ENCODE data around the gene CFAP73.
A peak's percentile ranks its signal among the peaks of the same experiment; 100 is the strongest.

Gene CFAP73

GRCh38 chr12:113149361-113150150 lies at the start of gene CFAP73:
CFAP73 (plus strand) TSS chr12:113149724; CDS start chr12:113149858, 134 bp downstream.
- in situ Hi-C loops (cut with HindIII; ENCODE audit: low pct_ligation_motif_present, low pct_unique_long_range_greater_than_20kb, low sequenced_read_pairs), result loop anchor here (25.0 kb wide), 1 partner anchor 87 kb away; the partner anchor contains the start of gene DTX1
- DNase-seq, result peak; percentile 99

DNA sequence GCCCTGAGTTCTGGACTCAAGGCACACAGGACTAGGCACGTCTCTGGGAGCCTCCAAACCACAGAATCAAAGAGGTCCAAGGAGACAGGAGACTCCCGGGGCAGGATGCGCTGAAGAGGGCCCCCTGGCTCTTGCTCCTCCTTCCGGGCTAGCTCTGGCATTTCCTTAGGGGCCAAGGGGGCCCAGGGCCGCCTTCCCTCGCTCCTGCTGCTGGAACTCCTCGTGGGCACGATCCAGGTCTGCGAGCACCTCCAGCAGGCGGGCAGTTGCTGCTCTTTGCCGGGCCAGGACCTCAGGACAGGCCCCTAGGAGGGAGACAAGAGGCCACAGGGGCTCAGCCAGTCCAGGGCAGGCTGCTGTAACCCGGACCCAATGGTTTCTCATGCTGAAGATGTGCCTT lies 49.8 kb upstream of the CFAP73 start:
- no peak for DNase-seq
- in situ Hi-C loops (cut with HindIII; ENCODE audit: low pct_ligation_motif_present, low pct_unique_long_range_greater_than_20kb, low sequenced_read_pairs), result no loop called here

DNA sequence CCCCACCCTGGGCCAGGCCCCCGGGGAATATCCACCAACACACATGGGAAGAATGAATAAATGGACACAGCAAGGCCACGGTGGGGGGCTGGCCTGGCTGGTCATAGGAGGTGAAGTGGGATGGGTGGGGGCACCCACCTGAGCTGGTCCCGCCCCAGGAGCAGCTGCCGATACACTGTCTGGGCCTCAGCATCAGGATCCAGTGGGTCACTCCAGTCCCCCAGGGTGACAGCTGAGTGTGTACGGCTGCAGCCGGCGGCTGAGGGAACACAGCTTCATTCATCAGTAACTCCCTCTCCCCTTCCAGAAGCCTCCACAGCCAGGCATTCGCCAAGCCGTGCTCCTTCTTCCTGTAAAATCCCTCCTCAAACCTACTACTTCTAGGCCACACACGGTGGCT lies 47.8 kb upstream of the CFAP73 start:
- in situ Hi-C loops (cut with HindIII; ENCODE audit: low pct_ligation_motif_present, low pct_unique_long_range_greater_than_20kb, low sequenced_read_pairs), result no loop called here
- DNase-seq, result no peak

- DNase-seq, result no peak
- in situ Hi-C loops (cut with HindIII; ENCODE audit: low pct_ligation_motif_present, low pct_unique_long_range_greater_than_20kb, low sequenced_read_pairs), result no loop called here
Measured at GRCh38 chr12:113102811-113103210, 46.7 kb upstream of the CFAP73 start.

- in situ Hi-C loops (cut with HindIII; ENCODE audit: low pct_ligation_motif_present, low pct_unique_long_range_greater_than_20kb, low sequenced_read_pairs), result no loop called here
- no peak for DNase-seq
Measured at GRCh38 chr12:113103756-113104450, 45.6 kb upstream of the CFAP73 start.

DNA sequence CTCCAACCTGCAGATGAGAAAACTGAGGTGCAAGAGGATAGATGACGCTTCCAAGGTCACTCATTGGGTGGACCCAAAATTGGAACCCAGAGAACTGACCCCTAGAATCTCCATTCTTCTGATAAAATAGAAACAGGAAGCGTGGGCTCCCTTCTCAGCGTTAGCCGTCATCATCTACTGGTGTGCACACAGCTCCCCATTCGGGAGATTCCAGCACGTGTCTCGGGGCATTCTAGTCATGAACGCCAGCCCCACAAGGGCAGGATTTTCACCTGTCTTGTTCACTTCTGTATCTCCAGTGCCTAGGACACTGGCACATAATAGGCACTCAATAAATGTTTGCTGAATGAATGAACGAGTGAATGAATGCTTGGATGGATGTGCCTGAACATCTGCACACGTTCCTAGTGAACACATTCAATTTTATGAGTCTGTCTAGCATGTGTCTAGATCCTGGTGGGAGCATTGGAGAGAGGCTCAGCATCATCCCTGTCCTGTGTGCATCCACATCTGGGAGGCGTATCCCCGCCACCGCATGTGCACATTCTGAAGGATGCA lies 44.5 kb upstream of the CFAP73 start:
- DNase-seq, result no peak
- in situ Hi-C loops (cut with HindIII; ENCODE audit: low pct_ligation_motif_present, low pct_unique_long_range_greater_than_20kb, low sequenced_read_pairs), result no loop called here

DNA sequence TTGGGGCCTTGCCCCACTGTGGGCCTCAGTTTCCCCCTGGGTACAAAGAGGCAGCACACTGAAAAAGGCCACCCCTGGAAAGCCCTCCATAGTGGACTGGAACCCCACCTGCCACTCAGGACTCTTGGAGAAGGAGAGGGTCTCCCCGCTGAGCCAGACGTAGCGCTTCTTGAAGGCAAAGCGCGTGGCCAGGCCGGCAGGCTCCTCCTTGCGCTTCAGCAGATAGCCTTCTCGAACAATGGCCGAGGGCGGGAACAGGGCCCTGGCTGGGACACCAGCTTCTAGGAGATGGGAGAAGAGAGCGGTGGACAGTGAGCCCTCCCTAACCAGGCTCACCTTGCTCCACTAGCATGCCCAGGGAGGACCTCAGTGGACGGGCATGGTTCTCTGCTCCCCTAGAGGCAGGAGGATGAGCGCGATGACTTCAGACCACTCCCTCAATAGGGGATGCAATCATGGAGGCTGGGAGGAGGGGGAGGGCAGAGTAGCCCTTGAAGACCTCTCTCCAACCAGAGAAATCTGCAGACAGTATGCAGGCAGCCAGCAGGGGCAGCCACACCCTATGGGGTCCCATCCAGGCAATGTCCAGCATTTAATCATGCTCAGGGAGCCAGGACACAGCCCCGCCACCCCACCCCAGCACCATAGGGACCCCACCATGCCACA lies 43.8 kb upstream of the CFAP73 start:
- no peak for DNase-seq
- in situ Hi-C loops (cut with HindIII; ENCODE audit: low pct_ligation_motif_present, low pct_unique_long_range_greater_than_20kb, low sequenced_read_pairs), result no loop called here

DNA sequence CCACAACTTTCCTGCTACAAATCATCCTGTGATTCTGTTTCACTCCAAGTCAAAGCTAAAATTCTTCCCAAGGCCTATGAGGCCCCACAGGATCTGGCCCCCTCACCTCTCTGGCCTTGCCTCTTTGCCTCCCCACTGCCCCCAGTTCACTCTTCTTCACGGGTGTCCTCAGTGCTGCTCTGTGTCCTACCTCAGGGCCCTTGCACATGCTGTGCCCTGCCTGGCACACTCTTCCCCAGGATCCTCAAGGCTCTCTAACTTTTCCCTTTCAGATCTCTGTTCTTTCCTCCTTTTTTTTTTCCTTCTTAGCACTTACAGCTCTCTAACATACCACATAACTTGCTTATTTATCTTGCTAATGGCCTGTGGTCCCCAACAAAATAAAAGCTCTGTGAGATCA lies 43.2 kb upstream of the CFAP73 start:
- no peak for DNase-seq
- in situ Hi-C loops (cut with HindIII; ENCODE audit: low pct_ligation_motif_present, low pct_unique_long_range_greater_than_20kb, low sequenced_read_pairs), result no loop called here

GRCh38 chr12:113108308-113108707 lies 41.2 kb upstream of the CFAP73 start:
- in situ Hi-C loops (cut with HindIII; ENCODE audit: low pct_ligation_motif_present, low pct_unique_long_range_greater_than_20kb, low sequenced_read_pairs), result no loop called here

DNA sequence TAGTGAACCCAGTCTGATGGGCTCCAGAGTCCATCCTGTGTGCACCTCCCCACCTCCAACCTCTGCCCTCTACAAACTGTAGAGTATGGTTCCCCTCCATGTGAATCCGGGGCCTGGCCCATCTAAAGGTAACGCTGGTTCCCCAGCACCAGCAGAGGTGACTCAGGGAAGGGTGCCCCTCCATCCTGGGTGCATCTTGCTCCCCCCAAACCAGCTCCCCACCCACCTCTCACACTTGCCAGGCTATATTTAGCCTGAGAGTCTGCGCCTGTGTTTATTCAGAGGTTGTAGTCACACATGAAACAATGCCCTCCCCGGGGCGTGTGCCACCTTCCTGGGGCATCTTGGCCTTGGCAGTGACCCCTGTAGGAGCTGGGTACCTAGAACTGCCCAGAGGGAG lies 40.2 kb upstream of the CFAP73 start:
- in situ Hi-C loops (cut with HindIII; ENCODE audit: low pct_ligation_motif_present, low pct_unique_long_range_greater_than_20kb, low sequenced_read_pairs), result no loop called here
- no peak for DNase-seq

More at GRCh38 chr12:113108308-113108707, 41.2 kb upstream of the CFAP73 start:
- no peak for DNase-seq

GRCh38 chr12:113109872-113110599 lies 39.5 kb upstream of the CFAP73 start:
- DNase-seq, result no peak
- in situ Hi-C loops (cut with HindIII; ENCODE audit: low pct_ligation_motif_present, low pct_unique_long_range_greater_than_20kb, low sequenced_read_pairs), result no loop called here

DNA sequence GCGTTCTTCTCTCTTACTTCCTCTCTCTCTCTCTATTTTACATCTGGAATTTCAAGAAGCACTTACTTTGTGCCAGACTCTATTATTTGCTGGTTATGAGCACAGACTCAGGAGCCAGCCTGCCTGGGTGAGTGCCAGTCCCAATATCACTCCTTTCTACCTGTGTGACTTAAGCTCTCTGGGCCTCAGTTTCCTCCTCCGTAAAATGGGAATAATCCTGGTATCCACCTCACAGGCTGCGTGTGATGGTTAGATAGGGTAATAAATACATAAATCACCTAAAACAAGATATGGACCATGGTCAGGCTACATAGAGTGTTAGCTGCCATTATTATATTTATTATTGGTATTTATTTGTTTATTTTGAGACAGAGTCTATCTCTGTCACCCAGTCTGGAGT lies 38.3 kb upstream of the CFAP73 start:
- in situ Hi-C loops (cut with HindIII; ENCODE audit: low pct_ligation_motif_present, low pct_unique_long_range_greater_than_20kb, low sequenced_read_pairs), result no loop called here
- no peak for DNase-seq

- in situ Hi-C loops (cut with HindIII; ENCODE audit: low pct_ligation_motif_present, low pct_unique_long_range_greater_than_20kb, low sequenced_read_pairs), result no loop called here
- no peak for DNase-seq
Measured at GRCh38 chr12:113112043-113112899, 37.3 kb upstream of the CFAP73 start.

- in situ Hi-C loops (cut with HindIII; ENCODE audit: low pct_ligation_motif_present, low pct_unique_long_range_greater_than_20kb, low sequenced_read_pairs), result no loop called here
- no peak for DNase-seq
Measured at GRCh38 chr12:113113397-113113796, 36.1 kb upstream of the CFAP73 start.

DNA sequence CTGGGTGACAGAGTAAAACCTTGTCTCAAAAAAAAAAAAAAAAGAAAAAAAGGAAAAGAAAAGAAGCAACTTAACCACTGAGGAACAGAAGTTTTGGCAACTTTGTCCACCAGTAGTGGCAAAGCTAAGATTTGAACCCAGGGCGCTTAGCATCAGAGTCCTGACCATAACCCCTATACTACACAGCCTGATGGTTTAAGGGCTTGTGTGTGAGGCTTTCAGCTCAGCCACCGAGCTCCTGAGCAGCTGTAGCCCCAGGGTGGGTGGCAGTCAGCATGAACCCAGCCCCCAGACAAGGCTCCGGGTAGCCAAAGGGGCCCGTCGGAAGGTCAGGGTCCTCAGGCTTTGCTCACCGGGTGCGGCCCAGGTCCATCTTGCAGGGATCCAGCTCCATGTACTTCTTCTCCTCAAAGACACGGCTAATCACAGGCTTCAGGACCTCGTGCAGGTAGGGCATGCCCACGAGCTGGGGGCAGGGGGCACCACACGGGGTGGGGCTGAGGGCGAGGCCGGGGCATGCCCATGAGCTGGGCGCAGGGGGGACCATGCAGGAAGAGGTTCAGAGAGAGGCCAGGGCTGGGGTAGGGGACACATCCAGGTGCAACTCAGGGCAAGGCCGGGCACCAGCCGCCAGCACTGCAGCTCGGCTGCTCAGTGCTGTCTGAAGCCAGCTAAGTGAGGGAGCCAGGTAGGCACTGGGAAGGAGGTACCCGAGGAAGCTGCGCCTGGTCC lies 34.9 kb upstream of the CFAP73 start:
- no peak for DNase-seq
- in situ Hi-C loops (cut with HindIII; ENCODE audit: low pct_ligation_motif_present, low pct_unique_long_range_greater_than_20kb, low sequenced_read_pairs), result no loop called here

DNA sequence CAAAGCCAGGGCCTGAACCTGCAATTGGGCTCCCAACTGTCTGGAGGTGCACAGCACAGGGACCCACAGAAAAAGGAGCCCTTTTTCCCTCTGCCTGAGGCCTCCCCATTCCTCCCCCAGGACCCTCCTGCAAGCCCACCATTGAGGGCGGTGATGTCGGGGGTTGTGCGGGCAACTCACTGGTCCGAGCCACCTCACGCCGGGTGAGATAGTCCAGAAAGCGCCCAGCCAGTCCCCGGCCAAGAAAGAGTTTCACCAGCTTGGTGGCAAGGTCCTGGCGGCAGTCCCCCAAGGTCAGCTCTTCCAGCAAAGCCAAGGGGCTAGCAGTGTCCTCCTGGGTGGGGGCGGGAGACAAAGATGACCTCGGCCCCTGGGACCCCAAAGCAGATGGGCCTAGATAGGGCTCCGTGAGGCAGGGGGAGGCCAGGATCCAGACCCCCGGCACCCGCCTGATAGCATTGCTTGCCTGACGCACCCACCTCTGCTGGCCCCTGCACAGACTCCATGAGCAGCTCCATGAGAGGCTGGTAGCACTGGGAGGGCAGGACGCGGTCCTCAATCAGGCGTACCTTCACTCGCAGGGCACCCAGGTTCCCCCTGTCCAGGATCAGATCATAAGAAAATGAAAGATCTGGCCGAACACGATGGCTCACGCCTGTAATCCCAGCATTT lies 33.9 kb upstream of the CFAP73 start:
- no peak for DNase-seq
- in situ Hi-C loops (cut with HindIII; ENCODE audit: low pct_ligation_motif_present, low pct_unique_long_range_greater_than_20kb, low sequenced_read_pairs), result no loop called here

GRCh38 chr12:113116875-113117274 lies 32.6 kb upstream of the CFAP73 start:
- DNase-seq, result no peak
- in situ Hi-C loops (cut with HindIII; ENCODE audit: low pct_ligation_motif_present, low pct_unique_long_range_greater_than_20kb, low sequenced_read_pairs), result no loop called here

Data from ACHN (cell line).